ENCODE results near the gene ATAD2B.

- no peak for TF ChIP-seq CTCF (conservative IDR thresholded peaks at IDR 0.05 in 1 of 2, IDR thresholded peaks at IDR 0.05 in 1 of 2; ENCODE audit: extremely low read depth in 1 of 2, insufficient read depth in 1 of 2, low read depth in 1 of 2, low read length in 2 of 2)
- TF ChIP-seq EZH2 (IDR thresholded peaks at IDR 0.05; ENCODE audit: borderline replicate concordance, low read length) = no peak
These were observed 26.2 kb downstream of the ATAD2B start for GRCh38 chr2:23900541-23901322.

Data from mammary epithelial cell (primary cell).